22Rv1 (cell line): ENCODE results near the gene OR5A1.
A peak's percentile ranks its signal among the peaks of the same experiment; 100 is the strongest.

Source experiments
- ZFX ChIP-seq: fragments of 450-650 bp; IDR thresholded peaks from 2 replicates; pipeline ENCODE4 v1.6.1; 2017; ENCODE audit warnings: antibody characterized with exemption, borderline replicate concordance
- TF ChIP-seq, protein P1 (sequence below): fragments of 450-650 bp; IDR thresholded peaks from 2 replicates; pipeline ENCODE4 v1.5.1; 2017; ENCODE audit warnings: mild to moderate bottlenecking

DNA sequence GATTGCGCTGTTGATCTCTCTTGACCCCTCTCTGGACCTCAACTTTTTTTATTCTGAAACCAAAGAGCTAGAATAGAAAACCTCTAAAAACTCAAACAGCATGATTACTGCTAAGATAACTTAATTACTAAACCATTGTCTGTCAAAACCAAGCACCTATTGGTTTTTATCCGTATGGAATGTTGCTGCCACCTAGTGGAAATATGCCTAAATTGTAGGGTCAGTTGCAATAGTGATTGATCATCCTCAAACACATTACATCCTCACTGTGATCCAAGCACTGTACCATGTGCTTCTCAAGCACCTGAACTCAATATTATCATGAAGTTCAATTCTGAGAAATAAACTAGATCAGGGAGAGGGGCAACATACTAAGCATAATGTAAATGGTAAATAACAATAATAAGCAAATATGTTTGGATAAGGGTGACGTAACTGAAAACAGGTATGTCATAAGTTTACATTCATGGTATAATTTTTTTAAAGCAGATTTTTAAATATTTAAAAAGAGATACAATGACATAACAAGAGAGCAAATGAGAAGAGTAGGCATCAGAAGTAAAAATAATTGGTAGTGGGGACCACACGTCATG lies 6.2 kb upstream of the OR5A1 start:
- TF ChIP-seq, protein P1, sequence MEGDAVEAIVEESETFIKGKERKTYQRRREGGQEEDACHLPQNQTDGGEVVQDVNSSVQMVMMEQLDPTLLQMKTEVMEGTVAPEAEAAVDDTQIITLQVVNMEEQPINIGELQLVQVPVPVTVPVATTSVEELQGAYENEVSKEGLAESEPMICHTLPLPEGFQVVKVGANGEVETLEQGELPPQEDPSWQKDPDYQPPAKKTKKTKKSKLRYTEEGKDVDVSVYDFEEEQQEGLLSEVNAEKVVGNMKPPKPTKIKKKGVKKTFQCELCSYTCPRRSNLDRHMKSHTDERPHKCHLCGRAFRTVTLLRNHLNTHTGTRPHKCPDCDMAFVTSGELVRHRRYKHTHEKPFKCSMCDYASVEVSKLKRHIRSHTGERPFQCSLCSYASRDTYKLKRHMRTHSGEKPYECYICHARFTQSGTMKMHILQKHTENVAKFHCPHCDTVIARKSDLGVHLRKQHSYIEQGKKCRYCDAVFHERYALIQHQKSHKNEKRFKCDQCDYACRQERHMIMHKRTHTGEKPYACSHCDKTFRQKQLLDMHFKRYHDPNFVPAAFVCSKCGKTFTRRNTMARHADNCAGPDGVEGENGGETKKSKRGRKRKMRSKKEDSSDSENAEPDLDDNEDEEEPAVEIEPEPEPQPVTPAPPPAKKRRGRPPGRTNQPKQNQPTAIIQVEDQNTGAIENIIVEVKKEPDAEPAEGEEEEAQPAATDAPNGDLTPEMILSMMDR: peak; percentile 91
- no peak for TF ChIP-seq ZFX
